Measurements from ENCODE around the gene ANKS1A.

DNA sequence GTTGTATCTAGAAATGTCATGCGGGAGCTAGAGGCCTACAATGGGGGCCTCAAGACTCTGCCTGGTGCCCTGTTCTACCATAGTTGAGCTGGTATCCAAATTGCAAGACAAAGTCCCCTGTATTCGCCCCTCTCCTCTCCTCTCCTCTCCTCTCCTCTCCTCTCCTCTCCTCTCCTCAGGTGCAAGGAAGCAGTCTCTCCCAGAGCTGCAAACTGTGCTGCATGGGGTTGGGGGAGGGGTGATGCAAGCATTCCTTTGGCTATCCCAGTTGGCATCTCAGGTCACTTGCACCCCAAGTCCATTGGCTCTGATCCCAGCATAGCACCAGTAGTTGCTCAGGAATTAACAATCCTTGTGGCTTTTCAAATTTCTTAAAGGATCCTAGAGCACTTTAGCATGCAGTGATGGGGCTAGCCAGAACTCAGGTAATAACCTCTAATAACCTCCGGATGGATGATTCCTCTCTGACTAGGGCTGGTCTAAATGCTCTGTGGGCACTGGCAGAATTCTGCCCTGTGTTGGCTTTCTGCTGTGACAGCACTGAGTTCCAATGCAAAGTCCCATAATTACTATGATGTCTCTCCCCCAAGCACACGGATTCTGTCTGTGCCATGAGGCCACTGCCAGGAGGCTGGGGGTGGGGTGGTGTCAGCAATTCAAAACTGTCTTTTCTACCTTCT lies 36.5 kb upstream of the ANKS1A start:
- TF ChIP-seq, protein P1, sequence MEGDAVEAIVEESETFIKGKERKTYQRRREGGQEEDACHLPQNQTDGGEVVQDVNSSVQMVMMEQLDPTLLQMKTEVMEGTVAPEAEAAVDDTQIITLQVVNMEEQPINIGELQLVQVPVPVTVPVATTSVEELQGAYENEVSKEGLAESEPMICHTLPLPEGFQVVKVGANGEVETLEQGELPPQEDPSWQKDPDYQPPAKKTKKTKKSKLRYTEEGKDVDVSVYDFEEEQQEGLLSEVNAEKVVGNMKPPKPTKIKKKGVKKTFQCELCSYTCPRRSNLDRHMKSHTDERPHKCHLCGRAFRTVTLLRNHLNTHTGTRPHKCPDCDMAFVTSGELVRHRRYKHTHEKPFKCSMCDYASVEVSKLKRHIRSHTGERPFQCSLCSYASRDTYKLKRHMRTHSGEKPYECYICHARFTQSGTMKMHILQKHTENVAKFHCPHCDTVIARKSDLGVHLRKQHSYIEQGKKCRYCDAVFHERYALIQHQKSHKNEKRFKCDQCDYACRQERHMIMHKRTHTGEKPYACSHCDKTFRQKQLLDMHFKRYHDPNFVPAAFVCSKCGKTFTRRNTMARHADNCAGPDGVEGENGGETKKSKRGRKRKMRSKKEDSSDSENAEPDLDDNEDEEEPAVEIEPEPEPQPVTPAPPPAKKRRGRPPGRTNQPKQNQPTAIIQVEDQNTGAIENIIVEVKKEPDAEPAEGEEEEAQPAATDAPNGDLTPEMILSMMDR (IDR thresholded peaks at IDR 0.05) = no peak
- no peak for TF ChIP-seq POLR2AphosphoS5 (IDR thresholded peaks at IDR 0.05; ENCODE audit: low read depth, low read length)
